SK-N-MC (cell line): Measurements from ENCODE around the gene MICA.

ENCODE experiments used
- DNase-seq: peaks from one replicate; pipeline ENCODE4 v3.0.0-alpha.2; 2011; ENCODE audit warnings: low read depth, low spot score
- H3K27ac ChIP-seq: fragments of 200-600 bp; sonication (generic); 2 replicates; pipeline ENCODE4 v1.5.1; 2016; ENCODE audit warnings: mixed run types
- H3K36me3 ChIP-seq: fragments of 200-600 bp; sonication (generic); 2 replicates; pipeline ENCODE4 v1.6.1; 2017; ENCODE audit warnings: antibody characterized with exemption, low read length, mixed read lengths; ENCODE audit not compliant: insufficient read depth
- H3K4me3 ChIP-seq: fragments of 200-600 bp; sonication (generic); 2 replicates; pipeline ENCODE4 v1.5.1; 2016
- H3K9ac ChIP-seq: fragments of 200-600 bp; sonication (generic); 2 replicates; pipeline ENCODE4 v1.8.0; 2017; ENCODE audit warnings: mixed run types, mixed read lengths; ENCODE audit not compliant: insufficient read length
- H3K9me3 ChIP-seq: fragments of 200-600 bp; sonication (generic); 2 replicates; pipeline ENCODE4 v1.6.1; 2017; ENCODE audit warnings: low read depth, mild to moderate bottlenecking, antibody characterized with exemption, low read length, moderate library complexity, mixed read lengths
- EZH2 ChIP-seq: fragments of 200-600 bp; sonication (generic); IDR thresholded peaks from one replicate; pipeline ENCODE4 v1.6.1; 2017; ENCODE audit warnings: antibody characterized with exemption
- FOXP2 ChIP-seq: optimal IDR thresholded peaks from 2 replicates; pipeline ENCODE3; 2011; ENCODE audit warnings: mild to moderate bottlenecking, moderate library complexity; ENCODE audit not compliant: insufficient read depth; ENCODE audit errors: extremely low read length, control extremely low read depth
- POLR2AphosphoS5 ChIP-seq: IDR thresholded peaks from 2 replicates; pipeline ENCODE4 v1.6.1; 2012; ENCODE audit warnings: mild to moderate bottlenecking, low read depth, low read length, borderline replicate concordance

MICA gene

DNA sequence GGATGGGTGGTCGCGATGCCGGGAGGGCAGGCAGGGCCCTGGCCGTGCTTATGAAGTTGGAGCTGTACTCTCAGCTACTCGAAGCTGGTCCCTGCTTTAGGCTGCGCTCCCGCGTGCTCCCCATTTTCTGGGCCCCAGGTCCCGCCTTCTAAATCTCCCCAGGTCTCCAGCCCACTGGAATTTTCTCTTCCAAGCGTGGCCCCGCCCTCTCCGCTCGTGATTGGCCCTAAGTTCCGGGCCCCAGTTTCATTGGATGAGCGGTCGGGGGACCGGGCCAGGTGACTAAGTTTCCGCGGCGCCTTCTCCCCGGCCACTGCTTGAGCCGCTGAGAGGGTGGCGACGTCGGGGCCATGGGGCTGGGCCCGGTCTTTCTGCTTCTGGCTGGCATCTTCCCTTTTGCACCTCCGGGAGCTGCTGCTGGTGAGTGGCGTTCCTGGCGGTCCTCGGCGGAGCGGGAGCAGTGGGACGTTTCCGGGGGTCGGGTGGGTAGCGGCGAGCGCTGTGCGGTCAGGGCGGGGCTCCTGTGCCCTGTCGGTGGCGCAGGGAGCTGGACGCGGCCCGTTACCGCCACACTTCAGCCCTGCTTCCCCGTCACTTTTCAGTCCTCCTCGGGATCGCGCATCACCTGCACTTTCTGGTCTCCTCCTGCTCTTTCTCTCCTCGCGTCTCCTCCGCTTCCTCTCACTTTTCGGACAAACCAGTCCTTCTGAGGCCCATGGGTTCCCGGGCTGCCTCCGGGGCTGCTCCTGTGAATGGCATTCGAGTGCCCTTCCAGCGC is at the start of gene MICA:
Gene MICA (plus strand): TSS at position 313 of the 778 bp plus-strand sequence. CDS start 38 bp downstream, at position 351.
- Histone ChIP-seq H3K9ac (peak within 1 kb of the TSS; percentile 57), H3K27ac (peak within 1 kb of the TSS; percentile 72), H3K9me3 (no peaks in the 10 kb centered on the region), H3K36me3 (no peaks in the 10 kb centered on the region; the same call in 1 of the 2 replicates), H3K4me3 (peak within 1 kb of the TSS; percentile 92)
- DNase-seq, result peak; percentile 52
- TF ChIP-seq FOXP2 (no peak), EZH2 (no peak), POLR2AphosphoS5 (peak; percentile 84; the same call in 1 of the 2 replicates)

DNA sequence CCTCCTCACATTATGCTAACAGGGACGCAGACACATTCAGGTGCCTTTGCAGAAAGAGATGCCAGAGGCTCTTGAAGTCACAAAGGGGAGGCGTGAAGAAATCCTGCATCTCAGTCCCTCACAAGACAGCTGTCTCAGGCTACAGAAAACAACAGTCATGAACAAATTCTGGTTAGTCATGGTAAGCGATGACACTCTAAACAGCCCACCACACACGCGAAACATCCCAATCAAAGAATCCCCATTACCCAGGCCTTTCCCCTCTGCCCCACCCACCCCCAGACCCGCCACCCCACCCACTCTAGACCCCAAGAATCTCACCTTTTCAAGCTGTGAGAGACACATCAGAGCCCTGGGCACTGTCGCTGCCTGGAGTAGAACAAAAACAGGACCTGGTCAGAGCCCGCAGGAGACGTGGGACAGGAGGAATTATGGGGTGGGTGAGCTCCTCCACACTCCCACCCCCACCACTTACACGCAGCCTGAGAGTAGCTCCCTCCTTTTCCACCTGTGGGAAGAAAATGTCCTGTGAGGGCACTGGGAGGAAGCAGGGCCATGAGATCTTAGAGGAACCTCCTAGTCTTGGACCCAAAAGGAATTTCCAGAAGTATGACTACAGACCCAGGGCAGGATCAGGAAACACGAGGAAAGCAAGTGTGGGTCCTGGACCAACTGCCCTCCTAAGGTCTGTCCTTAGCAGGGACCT is 49.1 kb upstream of the MICA start:
- TF ChIP-seq EZH2, result no peak
- TF ChIP-seq POLR2AphosphoS5, result no peak
- no peak for TF ChIP-seq FOXP2
- Histone ChIP-seq H3K27ac (no peak overlapping the region), H3K36me3 (no peaks in the 10 kb centered on the region), H3K4me3 (no peak overlapping the region), H3K9me3 (no peaks in the 10 kb centered on the region), H3K9ac (no peak overlapping the region)
- no peak for DNase-seq

DNA sequence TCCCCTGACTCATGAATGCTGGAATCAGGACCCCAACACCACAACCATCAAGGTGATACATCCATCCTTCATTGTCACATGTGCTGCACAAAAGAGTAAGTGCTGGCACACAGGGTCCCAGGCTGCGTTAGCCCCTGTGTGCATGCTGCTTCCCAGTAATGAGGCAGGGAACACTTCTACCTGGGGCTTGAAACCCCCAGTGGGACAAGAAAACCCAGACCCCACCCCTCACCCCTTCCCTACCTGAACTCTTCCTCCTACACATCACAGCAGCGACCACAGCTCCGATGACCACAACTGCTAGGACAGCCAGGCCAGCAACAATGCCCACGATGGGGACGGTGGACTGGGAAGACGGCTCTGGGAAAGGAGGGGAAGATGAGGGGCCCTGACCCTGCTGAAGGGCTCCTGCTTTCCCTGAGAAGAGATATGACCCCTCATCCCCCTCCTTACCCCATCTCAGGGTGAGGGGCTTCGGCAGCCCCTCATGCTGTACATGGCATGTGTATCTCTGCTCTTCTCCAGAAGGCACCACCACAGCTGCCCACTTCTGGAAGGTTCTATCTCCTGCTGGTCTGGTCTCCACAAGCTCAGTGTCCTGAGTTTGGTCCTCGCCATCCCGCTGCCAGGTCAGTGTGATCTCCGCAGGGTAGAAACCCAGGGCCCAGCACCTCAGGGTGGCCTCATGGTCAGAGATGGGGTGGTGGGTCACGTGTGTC is 48.4 kb upstream of the MICA start:
- H3K27ac ChIP-seq, result no peak overlapping the region
- TF ChIP-seq POLR2AphosphoS5, result no peak
- no peak for TF ChIP-seq EZH2
- TF ChIP-seq FOXP2, result no peak
- no peak overlapping the region for H3K9ac ChIP-seq
- DNase-seq, result no peak
- H3K4me3 ChIP-seq, result no peak overlapping the region
- no peaks in the 10 kb centered on the region for H3K9me3 ChIP-seq
- no peaks in the 10 kb centered on the region for H3K36me3 ChIP-seq

DNA sequence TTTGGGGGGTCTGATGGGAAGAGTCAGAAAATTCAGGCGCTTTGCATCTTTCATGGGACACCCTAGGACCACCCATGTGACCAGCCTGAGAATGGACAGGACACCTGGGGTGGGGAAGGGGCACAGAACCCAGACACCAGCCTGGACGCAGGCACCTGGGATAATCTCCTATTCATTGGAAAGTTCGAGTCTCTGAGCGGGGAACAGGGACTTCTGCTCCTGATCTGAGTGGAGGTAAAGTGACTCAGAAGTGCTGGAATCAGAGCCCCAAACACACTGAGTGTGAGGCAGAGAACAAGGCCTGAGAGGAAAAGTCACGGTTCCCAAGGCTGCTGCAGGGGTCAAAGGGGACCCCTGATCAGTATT is 47.8 kb upstream of the MICA start:
- Histone ChIP-seq H3K4me3 (no peak overlapping the region), H3K9ac (no peak overlapping the region), H3K27ac (no peak overlapping the region)

DNA sequence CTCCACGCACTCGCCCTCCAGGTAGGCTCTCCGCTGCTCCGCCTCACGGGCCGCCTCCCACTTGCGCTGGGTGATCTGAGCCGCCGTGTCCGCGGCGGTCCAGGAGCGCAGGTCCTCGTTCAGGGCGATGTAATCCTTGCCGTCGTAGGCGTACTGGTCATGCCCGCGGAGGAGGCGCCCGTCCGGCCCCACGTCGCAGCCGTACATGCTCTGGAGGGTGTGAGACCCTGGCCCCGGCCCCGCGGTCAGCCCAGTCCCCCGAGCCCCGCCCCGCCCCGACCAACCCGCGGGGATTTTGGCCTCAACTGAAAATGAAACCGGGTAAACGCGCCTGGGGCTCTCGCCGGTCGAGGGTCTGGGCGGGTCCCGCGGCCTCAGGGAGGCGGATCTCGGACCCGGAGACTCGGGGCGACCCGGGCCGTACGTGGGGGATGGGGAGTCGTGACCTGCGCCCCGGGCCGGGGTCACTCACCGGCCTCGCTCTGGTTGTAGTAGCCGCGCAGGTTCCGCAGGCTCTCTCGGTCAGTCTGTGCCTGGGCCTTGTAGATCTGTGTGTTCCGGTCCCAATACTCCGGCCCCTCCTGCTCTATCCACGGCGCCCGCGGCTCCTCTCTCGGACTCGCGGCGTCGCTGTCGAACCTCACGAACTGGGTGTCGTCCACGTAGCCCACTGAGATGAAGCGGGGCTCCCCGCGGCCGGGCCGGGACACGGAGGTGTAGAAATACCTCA is 47.0 kb upstream of the MICA start:
- TF ChIP-seq POLR2AphosphoS5, result no peak
- TF ChIP-seq EZH2, result no peak
- no peak for TF ChIP-seq FOXP2
- no peak overlapping the region for H3K9ac ChIP-seq
- no peak overlapping the region for H3K27ac ChIP-seq

More for the DNA sequence above, 47.8 kb upstream of the MICA start:
- Histone ChIP-seq H3K9me3 (no peaks in the 10 kb centered on the region), H3K36me3 (no peaks in the 10 kb centered on the region)
- no peak for TF ChIP-seq EZH2
- TF ChIP-seq POLR2AphosphoS5, result no peak
- no peak for TF ChIP-seq FOXP2
- DNase-seq, result no peak

DNA sequence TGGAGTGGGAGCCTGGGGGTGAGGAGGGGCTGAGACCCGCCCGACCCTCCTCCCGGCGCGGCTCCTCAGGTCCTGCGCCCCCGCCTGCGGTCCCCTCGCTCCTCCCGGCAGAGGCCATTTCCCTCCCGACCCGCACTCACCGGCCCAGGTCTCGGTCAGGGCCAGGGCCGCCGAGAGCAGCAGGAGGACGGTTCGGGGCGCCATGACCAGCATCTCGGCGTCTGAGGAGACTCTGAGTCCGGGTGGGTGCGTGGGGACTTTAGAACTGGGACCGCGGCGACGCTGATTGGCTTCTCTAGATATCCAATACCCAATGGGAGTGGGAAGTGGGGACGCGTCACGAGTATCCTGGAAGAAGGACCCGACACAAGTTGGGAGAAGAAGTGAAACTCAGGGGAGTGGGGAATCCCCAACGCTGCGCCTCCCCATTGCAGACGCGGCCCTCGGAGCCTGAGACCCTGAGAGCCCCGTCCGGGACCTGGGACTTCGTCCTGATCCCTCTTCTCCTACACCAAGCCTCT is 46.4 kb upstream of the MICA start, which contains the start of gene HLA-B:
Gene HLA-B (minus strand): TSS at position 234 of the 521 bp plus-strand sequence. CDS start 21 bp downstream, at position 213.
- Histone ChIP-seq H3K36me3 (no peaks in the 10 kb centered on the region), H3K9ac (peak within 1 kb of the TSS; percentile 26), H3K9me3 (no peaks in the 10 kb centered on the region), H3K4me3 (peak within 1 kb of the TSS; percentile 83), H3K27ac (no peak within 1 kb of the TSS)
- peak; percentile 24 for DNase-seq
- TF ChIP-seq EZH2, result no peak
- TF ChIP-seq POLR2AphosphoS5, result 0 out of 2 replicates have a peak, but pooled peaks have one; percentile 29
- TF ChIP-seq FOXP2, result no peak

More for the DNA sequence above, 47.0 kb upstream of the MICA start:
- H3K9me3 ChIP-seq, result no peaks in the 10 kb centered on the region
- H3K36me3 ChIP-seq, result no peaks in the 10 kb centered on the region
- no peak for DNase-seq
- peak overlapping the region; percentile 83 for H3K4me3 ChIP-seq

DNA sequence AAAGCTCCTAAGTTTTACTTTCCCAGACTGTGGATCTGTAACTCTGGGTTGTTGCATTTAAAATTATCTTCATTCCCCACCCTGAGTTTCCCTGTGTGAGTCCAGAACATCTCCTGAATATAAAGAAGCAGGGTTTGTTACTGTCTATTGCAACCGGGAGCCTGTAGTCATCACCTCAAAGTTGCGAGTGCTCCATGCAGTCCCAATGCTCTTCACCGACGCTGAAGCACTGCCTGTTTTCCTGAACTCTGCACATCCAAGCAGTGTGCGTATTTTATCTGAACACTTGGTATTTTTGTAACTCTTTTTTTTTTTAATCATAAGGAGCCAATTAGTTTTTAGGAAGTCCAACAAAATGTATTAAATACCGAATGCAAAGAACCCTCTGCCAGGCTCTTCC is 45.5 kb upstream of the MICA start:
- TF ChIP-seq POLR2AphosphoS5 (no peak), EZH2 (no peak), FOXP2 (no peak)
- no peak for DNase-seq
- Histone ChIP-seq H3K27ac (no peak overlapping the region), H3K4me3 (no peak overlapping the region), H3K9me3 (no peaks in the 10 kb centered on the region), H3K36me3 (no peaks in the 10 kb centered on the region), H3K9ac (no peak overlapping the region)

DNA sequence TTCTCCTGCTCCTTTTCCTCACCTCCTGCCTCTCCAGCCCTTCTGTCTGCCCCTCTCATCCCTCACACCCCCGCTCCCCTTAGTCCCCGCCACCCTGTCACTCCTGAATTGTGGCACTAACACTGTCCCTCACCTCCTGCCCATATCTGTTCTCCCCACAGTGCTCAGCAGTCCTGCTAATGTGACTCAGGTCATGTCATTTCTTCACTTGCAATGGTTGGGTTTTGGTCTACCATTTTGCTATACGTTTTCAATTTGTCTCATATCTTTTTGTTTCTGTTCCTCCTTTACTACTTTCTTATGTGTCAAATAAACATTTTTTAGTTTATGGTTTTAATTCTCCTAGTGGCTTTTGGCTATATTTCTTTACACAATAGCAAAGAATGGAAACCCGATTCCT is 45.1 kb upstream of the MICA start:
- no peaks in the 10 kb centered on the region for H3K9me3 ChIP-seq
- H3K9ac ChIP-seq, result no peak overlapping the region
- no peak overlapping the region for H3K4me3 ChIP-seq
- no peak for DNase-seq
- TF ChIP-seq EZH2 (no peak), FOXP2 (no peak), POLR2AphosphoS5 (no peak)
- no peak overlapping the region for H3K27ac ChIP-seq
- no peaks in the 10 kb centered on the region for H3K36me3 ChIP-seq
